ENCODE data around the gene NUDC. TPM values are rescaled to one million over a fixed set of nuclear protein-coding genes. Genes with fewer than 3 reads are reported as not detected.
A peak's percentile ranks its signal among the peaks of the same experiment; 100 is the strongest.

The NUDC gene
- total and polyA plus RNA-seq, 2 of the 13 experiments (the other 11 are each of a cell fraction or from before 2014, with no cell fraction given), result 34.7 to 104 TPM

DNA sequence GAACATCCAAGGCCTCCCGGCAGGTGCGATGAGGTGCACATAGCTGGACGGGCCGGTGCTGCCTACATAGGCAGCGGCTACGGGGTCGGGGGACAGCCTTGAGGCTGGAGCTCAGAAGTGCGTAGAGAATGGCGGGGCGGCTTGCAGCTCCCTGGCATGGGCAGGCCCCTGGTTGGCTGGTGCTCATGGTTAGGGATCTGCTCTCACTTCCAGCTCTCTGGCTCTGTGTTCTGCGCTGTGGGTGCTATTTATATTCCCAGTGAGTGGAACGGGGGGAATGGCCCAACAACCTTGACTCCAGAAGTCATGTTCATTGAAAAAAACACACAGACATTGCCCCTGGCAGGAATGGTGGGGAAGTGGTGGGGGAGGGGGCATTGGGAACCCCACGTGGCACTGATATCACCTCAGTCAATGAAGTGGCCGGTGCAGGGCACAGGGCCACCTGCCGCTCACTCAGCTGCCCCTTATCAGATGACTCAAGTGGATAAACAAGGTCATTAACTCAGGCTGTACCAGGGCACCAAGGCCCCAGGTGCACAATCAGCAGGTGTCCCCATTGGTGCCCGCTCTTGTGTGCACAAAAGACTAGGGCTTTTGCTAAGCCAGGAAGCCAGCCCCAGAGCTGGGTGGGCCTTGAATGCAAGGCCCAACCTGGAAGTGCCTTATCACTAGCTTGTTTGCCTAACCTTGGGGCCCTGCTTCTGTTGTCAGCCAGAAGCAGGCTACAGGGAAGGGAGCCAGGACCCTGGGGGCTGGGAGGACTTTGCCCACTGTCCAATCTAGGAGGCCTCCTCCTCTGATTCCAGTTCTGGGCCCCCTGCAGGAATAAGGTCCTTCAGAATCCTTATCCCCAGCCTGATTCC is 7.6 kb upstream of the NUDC start, which contains the start of gene NR0B2 (continued):
- TF ChIP-seq SMARCC2 (IDR thresholded peaks at IDR 0.05), result no peak; the same call in 1 of the 2 replicates
- TF ChIP-seq ELF1 (CRISPR knock-in tag; IDR thresholded peaks at IDR 0.05), result peak; percentile 89
- TF ChIP-seq, protein P1, sequence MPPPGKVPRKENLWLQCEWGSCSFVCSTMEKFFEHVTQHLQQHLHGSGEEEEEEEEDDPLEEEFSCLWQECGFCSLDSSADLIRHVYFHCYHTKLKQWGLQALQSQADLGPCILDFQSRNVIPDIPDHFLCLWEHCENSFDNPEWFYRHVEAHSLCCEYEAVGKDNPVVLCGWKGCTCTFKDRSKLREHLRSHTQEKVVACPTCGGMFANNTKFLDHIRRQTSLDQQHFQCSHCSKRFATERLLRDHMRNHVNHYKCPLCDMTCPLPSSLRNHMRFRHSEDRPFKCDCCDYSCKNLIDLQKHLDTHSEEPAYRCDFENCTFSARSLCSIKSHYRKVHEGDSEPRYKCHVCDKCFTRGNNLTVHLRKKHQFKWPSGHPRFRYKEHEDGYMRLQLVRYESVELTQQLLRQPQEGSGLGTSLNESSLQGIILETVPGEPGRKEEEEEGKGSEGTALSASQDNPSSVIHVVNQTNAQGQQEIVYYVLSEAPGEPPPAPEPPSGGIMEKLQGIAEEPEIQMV (CRISPR knock-in tag; IDR thresholded peaks at IDR 0.05; ENCODE audit: low read depth), result peak; percentile 84; the same call in 1 of the 2 replicates
- peak; percentile 72 for TF ChIP-seq KAT7 (CRISPR knock-in tag; IDR thresholded peaks at IDR 0.05; ENCODE audit: borderline replicate concordance)
- peak; percentile 79; the same call in 1 of the 2 replicates for TF ChIP-seq ZNF768 (CRISPR knock-in tag; IDR thresholded peaks at IDR 0.05)
- TF ChIP-seq, protein P2, sequence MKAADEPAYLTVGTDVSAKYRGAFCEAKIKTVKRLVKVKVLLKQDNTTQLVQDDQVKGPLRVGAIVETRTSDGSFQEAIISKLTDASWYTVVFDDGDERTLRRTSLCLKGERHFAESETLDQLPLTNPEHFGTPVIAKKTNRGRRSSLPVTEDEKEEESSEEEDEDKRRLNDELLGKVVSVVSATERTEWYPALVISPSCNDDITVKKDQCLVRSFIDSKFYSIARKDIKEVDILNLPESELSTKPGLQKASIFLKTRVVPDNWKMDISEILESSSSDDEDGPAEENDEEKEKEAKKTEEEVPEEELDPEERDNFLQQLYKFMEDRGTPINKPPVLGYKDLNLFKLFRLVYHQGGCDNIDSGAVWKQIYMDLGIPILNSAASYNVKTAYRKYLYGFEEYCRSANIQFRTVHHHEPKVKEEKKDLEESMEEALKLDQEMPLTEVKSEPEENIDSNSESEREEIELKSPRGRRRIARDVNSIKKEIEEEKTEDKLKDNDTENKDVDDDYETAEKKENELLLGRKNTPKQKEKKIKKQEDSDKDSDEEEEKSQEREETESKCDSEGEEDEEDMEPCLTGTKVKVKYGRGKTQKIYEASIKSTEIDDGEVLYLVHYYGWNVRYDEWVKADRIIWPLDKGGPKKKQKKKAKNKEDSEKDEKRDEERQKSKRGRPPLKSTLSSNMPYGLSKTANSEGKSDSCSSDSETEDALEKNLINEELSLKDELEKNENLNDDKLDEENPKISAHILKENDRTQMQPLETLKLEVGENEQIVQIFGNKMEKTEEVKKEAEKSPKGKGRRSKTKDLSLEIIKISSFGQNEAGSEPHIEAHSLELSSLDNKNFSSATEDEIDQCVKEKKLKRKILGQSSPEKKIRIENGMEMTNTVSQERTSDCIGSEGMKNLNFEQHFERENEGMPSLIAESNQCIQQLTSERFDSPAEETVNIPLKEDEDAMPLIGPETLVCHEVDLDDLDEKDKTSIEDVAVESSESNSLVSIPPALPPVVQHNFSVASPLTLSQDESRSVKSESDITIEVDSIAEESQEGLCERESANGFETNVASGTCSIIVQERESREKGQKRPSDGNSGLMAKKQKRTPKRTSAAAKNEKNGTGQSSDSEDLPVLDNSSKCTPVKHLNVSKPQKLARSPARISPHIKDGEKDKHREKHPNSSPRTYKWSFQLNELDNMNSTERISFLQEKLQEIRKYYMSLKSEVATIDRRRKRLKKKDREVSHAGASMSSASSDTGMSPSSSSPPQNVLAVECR (CRISPR knock-in tag; IDR thresholded peaks at IDR 0.05; ENCODE audit: borderline replicate concordance), result peak; percentile 96
- TF ChIP-seq, protein P3, sequence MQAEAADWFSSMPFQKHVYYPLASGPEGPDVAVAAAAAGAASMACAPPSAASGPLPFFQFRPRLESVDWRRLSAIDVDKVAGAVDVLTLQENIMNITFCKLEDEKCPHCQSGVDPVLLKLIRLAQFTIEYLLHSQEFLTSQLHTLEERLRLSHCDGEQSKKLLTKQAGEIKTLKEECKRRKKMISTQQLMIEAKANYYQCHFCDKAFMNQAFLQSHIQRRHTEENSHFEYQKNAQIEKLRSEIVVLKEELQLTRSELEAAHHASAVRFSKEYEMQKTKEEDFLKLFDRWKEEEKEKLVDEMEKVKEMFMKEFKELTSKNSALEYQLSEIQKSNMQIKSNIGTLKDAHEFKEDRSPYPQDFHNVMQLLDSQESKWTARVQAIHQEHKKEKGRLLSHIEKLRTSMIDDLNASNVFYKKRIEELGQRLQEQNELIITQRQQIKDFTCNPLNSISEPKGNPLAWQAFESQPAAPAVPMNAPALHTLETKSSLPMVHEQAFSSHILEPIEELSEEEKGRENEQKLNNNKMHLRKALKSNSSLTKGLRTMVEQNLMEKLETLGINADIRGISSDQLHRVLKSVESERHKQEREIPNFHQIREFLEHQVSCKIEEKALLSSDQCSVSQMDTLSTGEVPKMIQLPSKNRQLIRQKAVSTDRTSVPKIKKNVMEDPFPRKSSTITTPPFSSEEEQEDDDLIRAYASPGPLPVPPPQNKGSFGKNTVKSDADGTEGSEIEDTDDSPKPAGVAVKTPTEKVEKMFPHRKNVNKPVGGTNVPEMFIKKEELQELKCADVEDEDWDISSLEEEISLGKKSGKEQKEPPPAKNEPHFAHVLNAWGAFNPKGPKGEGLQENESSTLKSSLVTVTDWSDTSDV (CRISPR knock-in tag; IDR thresholded peaks at IDR 0.05), result peak; percentile 6; the same call in 1 of the 2 replicates
- TF ChIP-seq DMAP1 (CRISPR knock-in tag; IDR thresholded peaks at IDR 0.05), result peak; percentile 89; the same call in 1 of the 2 replicates
- TF ChIP-seq MED8 (CRISPR knock-in tag; IDR thresholded peaks at IDR 0.05; ENCODE audit: insufficient replicate concordance), result peak; percentile 96
- TF ChIP-seq, protein P4, sequence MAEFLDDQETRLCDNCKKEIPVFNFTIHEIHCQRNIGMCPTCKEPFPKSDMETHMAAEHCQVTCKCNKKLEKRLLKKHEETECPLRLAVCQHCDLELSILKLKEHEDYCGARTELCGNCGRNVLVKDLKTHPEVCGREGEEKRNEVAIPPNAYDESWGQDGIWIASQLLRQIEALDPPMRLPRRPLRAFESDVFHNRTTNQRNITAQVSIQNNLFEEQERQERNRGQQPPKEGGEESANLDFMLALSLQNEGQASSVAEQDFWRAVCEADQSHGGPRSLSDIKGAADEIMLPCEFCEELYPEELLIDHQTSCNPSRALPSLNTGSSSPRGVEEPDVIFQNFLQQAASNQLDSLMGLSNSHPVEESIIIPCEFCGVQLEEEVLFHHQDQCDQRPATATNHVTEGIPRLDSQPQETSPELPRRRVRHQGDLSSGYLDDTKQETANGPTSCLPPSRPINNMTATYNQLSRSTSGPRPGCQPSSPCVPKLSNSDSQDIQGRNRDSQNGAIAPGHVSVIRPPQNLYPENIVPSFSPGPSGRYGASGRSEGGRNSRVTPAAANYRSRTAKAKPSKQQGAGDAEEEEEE (CRISPR knock-in tag; IDR thresholded peaks at IDR 0.05; ENCODE audit: borderline replicate concordance), result no peak; the same call in 1 of the 2 replicates
- no peak; the same call in none of the 2 replicates for TF ChIP-seq ZNF121 (CRISPR knock-in tag; IDR thresholded peaks at IDR 0.05)
- TF ChIP-seq, protein P5, sequence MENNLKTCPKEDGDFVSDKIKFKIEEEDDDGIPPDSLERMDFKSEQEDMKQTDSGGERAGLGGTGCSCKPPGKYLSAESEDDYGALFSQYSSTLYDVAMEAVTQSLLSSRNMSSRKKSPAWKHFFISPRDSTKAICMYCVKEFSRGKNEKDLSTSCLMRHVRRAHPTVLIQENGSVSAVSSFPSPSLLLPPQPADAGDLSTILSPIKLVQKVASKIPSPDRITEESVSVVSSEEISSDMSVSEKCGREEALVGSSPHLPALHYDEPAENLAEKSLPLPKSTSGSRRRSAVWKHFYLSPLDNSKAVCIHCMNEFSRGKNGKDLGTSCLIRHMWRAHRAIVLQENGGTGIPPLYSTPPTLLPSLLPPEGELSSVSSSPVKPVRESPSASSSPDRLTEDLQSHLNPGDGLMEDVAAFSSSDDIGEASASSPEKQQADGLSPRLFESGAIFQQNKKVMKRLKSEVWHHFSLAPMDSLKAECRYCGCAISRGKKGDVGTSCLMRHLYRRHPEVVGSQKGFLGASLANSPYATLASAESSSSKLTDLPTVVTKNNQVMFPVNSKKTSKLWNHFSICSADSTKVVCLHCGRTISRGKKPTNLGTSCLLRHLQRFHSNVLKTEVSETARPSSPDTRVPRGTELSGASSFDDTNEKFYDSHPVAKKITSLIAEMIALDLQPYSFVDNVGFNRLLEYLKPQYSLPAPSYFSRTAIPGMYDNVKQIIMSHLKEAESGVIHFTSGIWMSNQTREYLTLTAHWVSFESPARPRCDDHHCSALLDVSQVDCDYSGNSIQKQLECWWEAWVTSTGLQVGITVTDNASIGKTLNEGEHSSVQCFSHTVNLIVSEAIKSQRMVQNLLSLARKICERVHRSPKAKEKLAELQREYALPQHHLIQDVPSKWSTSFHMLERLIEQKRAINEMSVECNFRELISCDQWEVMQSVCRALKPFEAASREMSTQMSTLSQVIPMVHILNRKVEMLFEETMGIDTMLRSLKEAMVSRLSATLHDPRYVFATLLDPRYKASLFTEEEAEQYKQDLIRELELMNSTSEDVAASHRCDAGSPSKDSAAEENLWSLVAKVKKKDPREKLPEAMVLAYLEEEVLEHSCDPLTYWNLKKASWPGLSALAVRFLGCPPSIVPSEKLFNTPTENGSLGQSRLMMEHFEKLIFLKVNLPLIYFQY (CRISPR knock-in tag; IDR thresholded peaks at IDR 0.05; ENCODE audit: borderline replicate concordance), result peak; percentile 88
- TF ChIP-seq NFE2L1 (CRISPR knock-in tag; IDR thresholded peaks at IDR 0.05; ENCODE audit: borderline replicate concordance), result 0 out of 2 replicates have a peak, but pooled peaks have one; percentile 11

Measured in HepG2 (cell line).